Peyer's patch (tissue), 4 donors: ENCODE data around the gene FGR.

Experiments
- CTCF ChIP-seq, 6 experiments: fragments of 450-650 bp in 4 of 6; fragments of 200-600 bp in 2 of 6; sonication (generic) in 1 of 6; IDR thresholded peaks; one replicate each; pipeline ENCODE4 v1.5.1; 2017 to 2019; ENCODE audit warnings: antibody characterized with exemption in 6 of 6, mild to moderate bottlenecking in 3 of 6, moderate library complexity in 1 of 6
- POLR2A ChIP-seq, 2 donors: fragments of 450-650 bp; IDR thresholded peaks; one replicate each; pipeline ENCODE4 v1.5.1; 2017; ENCODE audit warnings: antibody characterized with exemption in 2 of 2, mild to moderate bottlenecking in 2 of 2, moderate library complexity in 2 of 2

- TF ChIP-seq CTCF (IDR thresholded peaks at IDR 0.05) (no peak), POLR2A (IDR thresholded peaks at IDR 0.05) (no peak)
These were observed 15.7 kb upstream of the FGR start for GRCh38 chr1:27650539-27651175.
